ENCODE data around the gene SLC25A41.

- no peak for TF ChIP-seq CTCF (IDR thresholded peaks at IDR 0.05; ENCODE audit: low read length)
- TF ChIP-seq EZH2 (IDR thresholded peaks at IDR 0.05; ENCODE audit: borderline replicate concordance, low read length) = no peak
Observed at GRCh38 chr19:6396305-6396704, 37.3 kb downstream of the SLC25A41 start.
